Esophagus mucosa (tissue), 1 donor: Measurements from ENCODE around the gene CRYAB. TPM values are rescaled to one million over a fixed set of nuclear protein-coding genes. Genes with fewer than 3 reads are reported as not detected.
A peak's percentile ranks its signal among the peaks of the same experiment; 100 is the strongest.
"Not testable (repeated sequence)": the region's sequence is repeated elsewhere in the genome, so short reads cannot be mapped to it uniquely, and the experiment has no call there.

Experiments used
- ATAC-seq: fragments of 200-7000 bp; cut with Tn5 transposase; one replicate; pipeline ENCODE4 v1.9.1; 2020
- total RNA-seq: library from RNA; stranded (reverse); gene quantifications from one replicate; pipeline ENCODE4 v1.2.4, GENCODE V29; 2023
- donor health status: DM: yes; HTN: yes; CAD: no.

CRYAB gene
- total RNA-seq, 1 donor from 2014 or later = 19.6 TPM

- ATAC-seq = not testable (repeated sequence)
Observed at GRCh38 chr11:111933176-111933575, 21.6 kb upstream of the CRYAB start.

- ATAC-seq = no peak
Observed at GRCh38 chr11:111932611-111932950, 21.0 kb upstream of the CRYAB start.

DNA sequence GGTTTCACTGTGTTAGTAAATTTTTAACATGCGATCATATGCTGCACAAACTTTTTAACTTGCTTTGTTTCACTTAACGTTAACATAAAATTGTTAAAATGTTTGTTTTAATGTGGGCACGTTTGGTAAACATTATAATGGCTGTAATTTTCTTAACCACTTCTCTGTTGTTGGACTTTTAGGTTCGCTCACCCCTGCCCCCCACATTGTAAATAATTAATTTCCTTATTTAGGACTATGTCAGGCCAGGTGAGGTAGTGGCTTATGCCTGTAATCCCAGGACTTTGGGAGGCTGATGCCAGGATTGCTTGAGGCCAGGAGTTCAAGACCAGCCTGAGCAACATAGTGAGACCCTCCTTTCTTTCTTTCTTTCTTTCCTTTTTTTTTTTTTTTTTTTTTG, 18.9 kb upstream of the CRYAB start:
- ATAC-seq = no peak

DNA sequence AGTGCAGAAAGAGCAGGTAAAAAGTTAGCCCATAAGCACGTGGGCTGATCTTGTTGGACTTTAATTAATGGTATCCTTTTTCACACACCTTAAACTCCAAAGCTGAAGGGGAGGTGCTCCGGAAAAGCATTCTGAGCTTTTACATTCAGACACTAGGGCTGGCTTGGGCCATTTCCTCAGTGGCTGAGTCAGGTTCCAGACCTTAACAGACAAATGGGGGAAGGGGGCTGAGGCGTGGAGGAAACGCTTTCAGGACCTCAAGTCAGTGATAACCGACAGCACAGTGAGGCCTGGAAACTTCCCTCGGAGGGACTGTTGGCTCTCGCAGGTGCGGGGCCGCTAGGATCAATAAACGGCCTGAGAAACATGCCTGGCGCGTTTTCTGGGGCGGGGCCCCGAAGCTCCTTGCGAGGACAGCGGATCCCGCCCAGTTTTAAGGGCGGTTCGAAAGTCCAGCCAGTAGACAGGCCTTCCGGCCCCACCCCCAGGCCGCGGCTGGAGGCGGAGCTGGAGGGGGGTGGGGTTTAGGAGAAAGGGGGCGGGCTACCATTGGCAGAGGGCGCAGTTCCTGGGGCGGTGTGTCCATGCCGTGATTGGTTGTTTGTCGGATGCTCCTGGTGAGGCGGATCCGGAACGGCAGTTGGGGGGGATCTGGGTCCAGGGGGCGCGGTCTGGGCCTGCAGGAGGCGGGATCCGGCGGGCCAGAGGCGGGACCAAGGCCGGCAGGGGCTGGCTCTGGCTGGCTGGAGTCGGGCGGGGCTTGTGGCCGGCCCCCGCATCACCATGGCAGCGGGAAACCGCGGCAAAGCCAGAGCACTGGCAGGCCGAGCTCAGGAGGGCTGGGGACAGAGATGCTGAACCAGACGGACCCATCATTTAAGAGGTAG, 15.2 kb upstream of the CRYAB start:
- ATAC-seq = peak; percentile 98

GRCh38 chr11:111925953-111926352, 14.4 kb upstream of the CRYAB start:
- ATAC-seq = no peak

GRCh38 chr11:111923951-111924350, 12.4 kb upstream of the CRYAB start:
- no peak for ATAC-seq

- ATAC-seq = no peak
Observed at GRCh38 chr11:111923351-111923788, 11.8 kb upstream of the CRYAB start.

DNA sequence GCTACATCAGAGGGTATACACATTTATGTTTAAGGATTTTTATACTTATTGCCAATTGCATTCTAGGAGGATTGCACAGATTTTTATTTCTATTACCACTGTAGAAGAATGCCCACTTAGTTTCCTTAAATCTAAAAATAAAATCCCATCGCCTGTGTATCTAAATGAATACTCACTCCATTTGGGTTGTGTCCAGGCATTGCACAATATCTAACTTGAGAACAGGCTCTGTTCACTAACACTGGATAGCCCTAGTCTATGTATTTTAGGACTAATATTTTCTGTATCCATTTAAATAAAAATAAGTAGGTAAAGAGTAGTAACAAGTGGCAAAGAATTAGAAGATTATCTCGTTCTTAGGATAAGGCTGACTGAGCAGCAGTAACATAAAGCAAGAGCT, 11.2 kb upstream of the CRYAB start:
- ATAC-seq = no peak

- ATAC-seq = no peak
Observed at GRCh38 chr11:111921541-111922230, 10.1 kb upstream of the CRYAB start.

DNA sequence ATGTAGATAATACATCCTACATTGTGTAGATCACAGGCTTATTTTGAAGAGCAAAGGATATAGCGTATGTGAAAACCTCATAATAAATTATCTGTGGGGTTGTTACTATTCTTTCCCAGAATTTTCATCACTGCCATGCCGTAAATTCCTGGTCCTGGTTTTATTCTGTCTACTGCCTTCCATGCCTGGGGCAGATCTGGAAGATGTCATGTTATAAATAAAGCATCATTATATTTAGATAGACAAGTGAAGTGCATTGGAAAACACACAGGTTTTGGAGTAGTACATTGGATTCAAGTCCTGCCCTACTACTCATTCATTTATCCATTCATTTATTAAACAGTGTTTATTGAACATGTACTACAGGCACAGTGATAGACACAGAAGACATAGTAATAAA, 9.3 kb upstream of the CRYAB start:
- ATAC-seq = no peak

DNA sequence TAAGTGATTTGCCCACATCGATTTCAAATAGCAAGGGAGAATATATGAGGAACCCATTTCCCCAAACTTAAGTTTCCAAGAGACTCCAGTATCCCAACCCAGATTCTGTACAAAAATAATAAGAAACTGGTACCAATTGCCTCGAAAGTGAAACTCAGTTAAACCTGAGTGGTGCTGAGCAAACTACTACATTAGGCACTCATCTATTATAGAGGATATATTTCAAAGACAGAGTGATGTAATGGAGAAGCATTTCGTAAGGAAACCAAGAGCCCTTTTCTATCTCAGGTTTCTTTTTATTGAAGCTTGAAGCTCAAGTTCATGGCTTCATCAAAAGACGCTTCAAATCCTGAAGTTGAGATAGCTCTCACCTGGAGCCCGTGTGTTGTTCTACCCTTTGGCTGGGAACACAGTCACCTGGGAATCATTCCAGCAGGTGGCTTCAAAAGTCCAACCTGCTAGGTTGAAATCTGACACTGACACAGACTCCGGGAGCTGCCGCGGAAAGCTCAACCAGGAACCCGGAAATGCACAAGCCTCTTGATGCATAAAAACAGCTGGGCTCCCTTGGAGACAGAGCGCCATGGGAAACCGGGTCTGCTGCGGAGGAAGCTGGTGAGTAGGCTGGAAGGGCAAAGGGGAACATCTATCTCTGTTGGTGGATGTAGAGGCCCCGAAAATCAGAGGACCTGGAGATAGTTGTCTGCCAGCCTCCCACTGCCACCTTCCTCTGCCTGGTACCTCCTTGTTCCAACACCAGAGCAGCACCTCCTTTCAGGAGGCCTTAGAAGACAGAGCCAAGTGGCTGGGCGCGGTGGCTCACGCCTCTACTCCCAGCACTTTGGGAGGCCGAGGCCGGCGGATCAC, 7.1 kb upstream of the CRYAB start, which contains the start of gene C11orf52:
C11orf52 (plus strand) TSS at position 524 of the 867 bp plus-strand sequence; CDS start at position 584, 60 bp downstream.
- peak; percentile 88 for ATAC-seq

DNA sequence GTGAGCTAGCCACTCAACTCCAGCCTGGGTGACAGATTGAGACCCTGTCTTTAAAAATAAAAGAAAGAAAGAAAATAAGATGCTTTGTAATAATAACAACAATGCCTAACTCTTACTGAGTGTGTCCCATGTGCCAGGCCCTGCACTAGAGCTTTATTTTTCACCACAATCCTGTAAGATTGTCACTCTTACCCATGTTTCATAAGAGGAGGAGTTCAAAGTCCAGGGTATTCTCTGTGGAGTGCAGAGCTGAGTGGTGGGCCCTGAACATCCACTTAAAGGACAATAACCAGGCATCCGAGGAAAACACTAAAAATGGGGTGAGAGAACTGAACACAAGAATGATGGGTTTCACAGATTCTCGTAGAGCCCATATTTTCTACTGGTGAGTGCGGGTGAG, 6.2 kb upstream of the CRYAB start:
- ATAC-seq = no peak

DNA sequence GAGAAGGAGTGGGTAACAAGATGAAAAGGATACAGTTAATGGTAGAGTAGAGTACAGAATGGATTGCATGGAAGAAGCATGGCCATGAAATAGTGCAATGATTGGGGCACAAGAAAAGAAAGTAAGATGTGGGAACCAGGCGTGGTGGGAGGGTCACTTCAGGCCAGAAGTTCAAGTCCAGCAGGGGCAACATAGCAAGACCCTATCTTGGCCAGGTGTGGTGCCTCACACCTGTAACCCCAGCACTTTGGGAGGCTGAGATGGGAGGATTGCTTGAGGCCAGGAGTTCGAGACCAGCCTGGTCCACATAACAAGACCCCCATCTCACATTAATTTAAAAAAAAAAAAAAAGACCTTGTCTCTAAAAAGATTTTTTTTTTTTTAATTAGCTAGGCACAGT, 5.7 kb upstream of the CRYAB start:
- no peak for ATAC-seq

DNA sequence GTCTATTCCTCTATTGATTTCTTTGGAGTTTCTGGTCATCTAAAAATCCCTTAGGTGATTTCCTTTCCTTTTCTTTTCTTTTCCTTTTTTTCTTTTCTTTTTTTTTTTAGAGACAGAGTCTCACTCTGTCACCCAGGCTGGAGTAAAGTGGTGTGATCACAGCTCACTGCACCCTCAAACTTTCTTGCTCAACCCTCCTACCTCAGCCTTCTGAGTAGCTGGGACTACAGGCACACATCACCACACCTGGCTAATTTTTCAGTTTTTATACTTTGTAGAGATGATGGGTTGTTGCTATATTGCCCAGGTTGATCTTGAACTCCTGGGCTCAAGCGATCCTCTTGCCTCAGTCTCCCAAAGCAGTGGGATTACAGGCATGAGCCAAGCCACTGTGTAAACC, 5.2 kb upstream of the CRYAB start:
- no peak for ATAC-seq

DNA sequence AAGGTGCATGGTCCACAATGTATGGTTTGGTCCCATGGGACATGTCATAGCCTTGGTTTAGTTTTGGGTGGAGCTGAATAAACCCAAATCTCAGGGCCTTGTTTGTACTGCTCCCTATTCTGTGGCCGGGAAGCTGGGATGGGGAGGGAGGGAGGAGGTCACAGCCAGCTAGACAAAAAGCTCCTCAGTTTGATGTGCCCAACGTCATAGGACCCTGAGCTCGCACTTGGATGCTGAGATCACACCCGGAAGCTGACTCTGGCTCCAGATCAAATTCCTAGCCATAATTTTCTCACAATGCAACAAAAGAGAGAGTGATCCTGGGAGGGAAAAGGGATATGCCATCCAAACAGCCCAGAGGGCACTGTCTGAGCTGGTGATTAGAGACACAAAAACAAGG, 2.4 kb upstream of the CRYAB start:
- ATAC-seq = no peak

DNA sequence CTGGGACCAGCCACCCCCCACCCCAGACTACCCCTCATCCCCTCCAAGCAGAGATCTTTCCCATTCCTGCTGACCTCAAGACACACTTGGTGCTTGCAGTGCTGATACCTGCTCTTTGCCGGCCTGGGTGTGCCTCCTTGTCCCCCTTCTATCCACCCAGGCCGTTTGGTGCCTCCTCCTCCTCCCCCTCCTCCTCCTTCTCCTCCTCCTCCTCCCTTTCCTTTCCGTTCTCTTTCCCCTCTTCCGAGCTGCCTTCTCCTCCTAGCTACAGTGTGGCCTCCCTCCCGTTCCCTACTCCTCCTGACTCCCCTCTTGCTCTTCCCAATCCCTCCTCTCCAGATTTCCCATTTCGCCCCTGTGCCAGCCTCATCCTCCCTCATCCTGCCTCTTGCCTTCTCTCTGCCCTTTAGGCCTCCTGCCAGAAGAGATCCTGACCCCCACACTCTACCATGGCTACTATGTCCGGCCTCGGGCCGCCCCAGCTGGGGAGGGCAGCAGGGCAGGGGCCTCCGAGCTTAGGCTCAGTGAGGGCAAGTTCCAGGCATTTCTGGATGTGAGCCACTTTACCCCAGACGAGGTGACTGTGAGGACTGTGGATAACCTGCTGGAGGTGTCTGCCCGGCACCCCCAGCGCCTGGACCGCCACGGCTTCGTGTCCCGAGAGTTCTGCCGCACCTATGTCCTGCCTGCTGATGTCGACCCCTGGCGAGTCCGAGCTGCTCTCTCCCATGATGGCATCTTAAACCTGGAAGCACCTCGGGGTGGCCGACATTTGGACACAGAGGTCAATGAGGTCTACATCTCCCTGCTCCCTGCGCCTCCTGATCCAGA, 1.7 kb upstream of the CRYAB start:
- ATAC-seq = no peak

DNA sequence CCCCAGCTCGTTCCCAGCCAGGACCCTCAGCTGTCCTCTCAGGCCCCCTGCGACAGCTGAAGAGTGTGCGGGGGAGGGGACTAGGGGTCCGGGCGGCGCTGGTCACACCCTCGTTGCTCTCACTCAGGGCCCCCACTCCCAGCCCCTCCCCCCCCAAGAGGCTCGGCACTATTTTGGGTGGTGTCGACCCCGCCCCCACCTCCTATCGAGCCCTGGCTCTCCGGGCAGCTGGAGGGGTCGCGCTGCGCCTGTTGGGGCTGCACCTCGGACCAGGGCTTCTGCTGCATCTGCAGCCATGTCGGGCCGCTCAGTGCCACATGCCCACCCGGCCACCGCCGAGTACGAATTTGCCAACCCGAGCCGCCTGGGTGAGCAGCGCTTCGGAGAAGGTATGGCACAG, 965 bp upstream of the CRYAB start, which contains the start of gene HSPB2:
HSPB2 (plus strand) TSS at position 200 of the 400 bp plus-strand sequence; CDS start at position 296, 96 bp downstream.
- ATAC-seq = peak; percentile 2

DNA sequence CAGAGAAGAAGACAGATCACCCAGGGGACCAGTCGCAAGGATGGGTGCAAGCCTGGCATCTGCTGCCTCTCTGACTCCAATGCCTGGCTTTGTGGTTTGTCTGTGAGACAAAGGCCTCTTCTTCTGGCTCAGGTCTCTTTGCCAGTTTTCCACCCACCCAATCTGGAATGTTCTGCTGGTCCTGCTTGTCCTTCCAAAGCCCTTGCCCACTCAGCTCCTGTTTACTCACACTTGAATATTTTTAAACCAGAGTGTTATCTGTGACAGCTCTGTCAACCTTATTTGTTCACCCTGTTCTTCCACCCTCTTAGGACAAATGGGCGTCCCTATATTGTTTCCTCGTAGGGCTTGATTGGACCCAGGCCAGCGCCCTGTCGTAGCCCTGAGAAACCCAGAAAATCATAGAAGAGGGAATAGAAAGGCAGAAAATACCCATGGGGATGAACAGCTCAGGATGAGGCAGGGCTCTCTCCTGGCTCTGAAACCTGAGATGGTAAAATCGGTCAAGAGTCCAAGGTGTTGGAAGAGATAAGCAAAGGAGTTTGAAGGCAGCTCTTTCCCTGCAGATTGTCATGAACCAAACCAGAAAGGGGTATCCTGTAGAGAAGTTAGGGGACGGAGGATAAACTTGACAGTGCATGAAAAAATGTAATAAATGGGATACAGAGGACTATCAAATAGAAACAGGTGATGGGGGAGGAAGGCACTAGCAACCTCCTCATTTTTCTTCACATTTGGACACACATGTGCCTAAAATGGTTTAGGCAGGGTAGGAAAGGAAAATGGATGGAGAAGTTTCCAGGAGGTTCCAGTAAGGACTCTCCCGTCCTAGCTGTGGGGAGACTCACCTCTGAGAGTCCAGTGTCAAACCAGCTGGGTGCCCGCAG, 651 bp downstream of the CRYAB start:
- peak; percentile 16 for ATAC-seq

DNA sequence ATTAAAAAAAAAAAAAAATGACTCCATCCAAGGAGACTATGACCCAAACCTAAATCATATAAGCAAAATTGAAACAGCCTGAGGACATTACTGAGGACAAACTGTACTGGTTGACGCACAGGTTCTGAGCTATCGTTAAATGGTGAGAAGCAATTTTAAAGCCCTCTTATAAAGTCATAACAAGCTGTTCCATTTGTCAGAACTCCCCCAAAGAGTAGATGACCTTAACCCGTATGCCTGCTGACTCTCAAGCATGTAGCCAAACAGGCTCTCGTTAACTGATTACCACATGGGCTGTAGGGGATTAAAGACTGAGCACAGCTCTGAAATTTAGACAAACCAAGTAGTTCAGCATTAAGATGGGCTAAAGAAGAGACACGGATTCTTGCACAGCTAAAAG, 2.2 kb downstream of the CRYAB start:
- no peak for ATAC-seq

DNA sequence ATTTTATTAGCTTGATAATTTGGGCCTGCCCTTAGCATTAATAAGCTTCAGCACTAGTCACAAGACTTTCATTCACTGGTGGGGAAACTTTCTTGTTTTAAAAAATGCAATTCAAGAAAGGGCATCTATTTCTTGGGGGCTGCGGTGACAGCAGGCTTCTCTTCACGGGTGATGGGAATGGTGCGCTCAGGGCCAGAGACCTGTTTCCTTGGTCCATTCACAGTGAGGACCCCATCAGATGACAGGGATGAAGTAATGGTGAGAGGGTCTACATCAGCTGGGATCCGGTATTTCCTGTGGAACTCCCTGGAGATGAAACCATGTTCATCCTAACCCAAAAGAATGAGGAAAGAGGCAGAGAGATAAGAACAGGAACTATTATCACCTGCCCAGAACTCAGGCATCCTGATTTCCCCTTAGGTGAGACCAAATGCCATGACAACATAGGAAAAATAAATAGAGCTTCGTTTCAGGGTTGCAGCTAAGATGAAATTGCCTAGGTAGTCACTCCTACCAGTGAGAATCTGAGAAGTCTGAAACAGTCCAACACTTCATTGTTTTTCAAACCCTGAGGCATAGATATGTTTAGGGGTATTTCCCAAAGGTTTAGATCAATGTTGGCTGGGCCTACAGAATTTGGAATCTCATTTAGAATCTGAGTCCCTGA, 2.8 kb downstream of the CRYAB start:
- ATAC-seq = no peak
